H1 (cell line): ENCODE results near the gene PTPN2. TPM values are rescaled to one million over a fixed set of nuclear protein-coding genes. Genes with fewer than 3 reads are reported as not detected.

ENCODE experiments used
- CTCF ChIA-PET: fragments of 300-600 bp; sonication (Branson Sonifier 250); formaldehyde crosslinking; loops from one replicate; lab custom pipeline; 2021; ENCODE audit not compliant: partially characterized antibody; lab: Charles Lee
- POLR2A ChIA-PET: fragments of 300-600 bp; sonication (Branson Sonifier 250); formaldehyde crosslinking; loops from one replicate; lab custom pipeline; 2021; ENCODE audit warnings: inconsistent platforms; ENCODE audit not compliant: partially characterized antibody; lab: Charles Lee
- DNase-seq, 2 experiments: peaks; one replicate each; pipeline versions ENCODE4 v3.0.0 to v3.0.0-alpha.2; 2010 to 2022; ENCODE audit warnings: low spot score in 2 of 2, low read depth in 1 of 2, mixed read lengths in 1 of 2
- FAIRE-seq: peaks from 2 replicates; lab custom pipeline; 2011; peaks lifted over from hg19 to GRCh38; lab: Jason Lieb, UNC
- H2AFZ ChIP-seq: 2 replicates; pipeline ENCODE4 v1.8.1; 2012; ENCODE audit warnings: low read length, inconsistent platforms
- H2AK5ac ChIP-seq: 2 replicates; pipeline ENCODE4 v1.6.1; 2013; ENCODE audit warnings: low read depth, low read length
- H2BK120ac ChIP-seq: replicated peaks from 2 replicates; pipeline ENCODE3; 2013; ENCODE audit warnings: low read depth, low read length, inconsistent platforms
- H2BK12ac ChIP-seq: 2 replicates; pipeline ENCODE4 v1.6.1; 2013; ENCODE audit warnings: low read depth, low read length
- H2BK15ac ChIP-seq: 2 replicates; pipeline ENCODE4 v1.6.1; 2013; ENCODE audit warnings: low read length
- H2BK20ac ChIP-seq: 2 replicates; pipeline ENCODE4 v1.6.1; 2013; ENCODE audit warnings: low read length
- H2BK5ac ChIP-seq: 2 replicates; pipeline ENCODE4 v1.6.1; 2013; ENCODE audit warnings: low read depth, low read length
- H3K14ac ChIP-seq: 2 replicates; pipeline ENCODE4 v1.6.1; 2013; ENCODE audit warnings: inconsistent platforms; ENCODE audit not compliant: insufficient read length
- H3K18ac ChIP-seq: 2 replicates; pipeline ENCODE4 v1.6.1; 2013; ENCODE audit warnings: low read length; ENCODE audit errors: extremely low read depth
- H3K23ac ChIP-seq: 2 replicates; pipeline ENCODE4 v1.6.1; 2013; ENCODE audit warnings: inconsistent platforms; ENCODE audit not compliant: insufficient read length
- H3K23me2 ChIP-seq: 2 replicates; pipeline ENCODE4 v1.6.1; 2013; ENCODE audit warnings: low read depth, low read length
- H3K27ac ChIP-seq: 2 replicates; pipeline ENCODE4 v1.6.1; 2011; ENCODE audit warnings: low read depth, low read length, inconsistent platforms
- H3K27me3 ChIP-seq, 4 experiments: replicated peaks in 1 of 4; 1 replicate in 1 of 4; 2 replicates in 3 of 4; pipeline versions ENCODE4 v1.6.1 to v1.8.1; 2011 to 2013; ENCODE audit warnings: low read length in 3 of 4, mild to moderate bottlenecking in 3 of 4, inconsistent platforms in 2 of 4, mixed read lengths in 2 of 4, moderate library complexity in 1 of 4; ENCODE audit not compliant: control insufficient read depth in 3 of 4, insufficient read depth in 3 of 4; ENCODE audit errors: extremely low read depth in 1 of 4
- H3K36me3 ChIP-seq, 4 experiments: 2 replicates each; pipeline versions ENCODE4 v1.6.1 to v1.8.1; 2011 to 2013; ENCODE audit warnings: mild to moderate bottlenecking in 4 of 4, low read length in 3 of 4, moderate library complexity in 2 of 4, control low read depth in 1 of 4, inconsistent platforms in 1 of 4; ENCODE audit not compliant: insufficient read depth in 4 of 4, control insufficient read depth in 2 of 4
- H3K4ac ChIP-seq: replicated peaks from 2 replicates; pipeline ENCODE3; 2013; ENCODE audit warnings: low read length, low read depth, mixed read lengths, inconsistent platforms; ENCODE audit not compliant: insufficient read length
- H3K4me1 ChIP-seq, 4 experiments: replicated peaks in 1 of 4; 1 replicate in 1 of 4; 2 replicates in 3 of 4; pipeline versions ENCODE4 v1.6.1 to v1.8.1; 2011 to 2013; ENCODE audit warnings: low read length in 3 of 4, inconsistent platforms in 2 of 4, mixed read lengths in 1 of 4; ENCODE audit not compliant: insufficient read depth in 4 of 4, control insufficient read depth in 3 of 4
- H3K4me2 ChIP-seq, 2 experiments: 2 replicates each; pipeline versions ENCODE4 v1.6.1 to v1.8.1; 2011 to 2013; ENCODE audit warnings: low read depth in 2 of 2, low read length in 2 of 2, control low read depth in 1 of 2, inconsistent platforms in 1 of 2, mild to moderate bottlenecking in 1 of 2; ENCODE audit not compliant: insufficient read depth in 1 of 2
- H3K4me3 ChIP-seq, 4 experiments: fragments of 200-600, 300-600 bp in 1 of 4; sonication (generic), shearing (Covaris generic), sonication (Bioruptor Twin) in 1 of 4; 2 replicates each; pipeline versions ENCODE4 v1.5.1 to v1.8.1; 2011 to 2016; ENCODE audit warnings: low read length in 4 of 4, low read depth in 3 of 4, control low read depth in 2 of 4, inconsistent platforms in 2 of 4, mild to moderate bottlenecking in 2 of 4, mixed read lengths in 1 of 4, moderate library complexity in 1 of 4; ENCODE audit not compliant: insufficient read depth in 2 of 4; ENCODE audit errors: extremely low read depth in 1 of 4
- H3K56ac ChIP-seq: replicated peaks from 2 replicates; pipeline ENCODE3; 2013; ENCODE audit warnings: low read depth, mild to moderate bottlenecking, mixed read lengths, low read length, inconsistent platforms; ENCODE audit not compliant: insufficient read length
- H3K79me1 ChIP-seq: 2 replicates; pipeline ENCODE4 v1.6.1; 2013; ENCODE audit warnings: low read depth, low read length, control low read depth
- H3K79me2 ChIP-seq, 2 experiments: 2 replicates each; pipeline versions ENCODE4 v1.6.1 to v1.8.1; 2012 to 2013; ENCODE audit warnings: low read length in 2 of 2, mild to moderate bottlenecking in 2 of 2, inconsistent platforms in 1 of 2; ENCODE audit not compliant: insufficient read depth in 2 of 2, control insufficient read depth in 1 of 2
- H3K9ac ChIP-seq, 4 experiments: replicated peaks in 1 of 4; 1 replicate in 1 of 4; 2 replicates in 3 of 4; pipeline versions ENCODE4 v1.6.1 to v1.8.1; 2011 to 2013; ENCODE audit warnings: low read depth in 3 of 4, low read length in 3 of 4, control low read depth in 2 of 4, mild to moderate bottlenecking in 2 of 4, moderate library complexity in 2 of 4, inconsistent platforms in 1 of 4; ENCODE audit errors: extremely low read depth in 1 of 4
- H3K9me3 ChIP-seq, 2 experiments: 2 replicates each; pipeline versions ENCODE4 v1.6.1 to v1.8.1; 2012 to 2013; ENCODE audit warnings: mild to moderate bottlenecking in 2 of 2, moderate library complexity in 2 of 2, control low read depth in 1 of 2, inconsistent platforms in 1 of 2, low read depth in 1 of 2, low read length in 1 of 2, mixed read lengths in 1 of 2; ENCODE audit not compliant: insufficient read depth in 2 of 2
- H4K20me1 ChIP-seq, 2 experiments: replicated peaks in 1 of 2; 2 replicates each; pipeline versions ENCODE3 to v1.8.1; 2011 to 2013; ENCODE audit warnings: inconsistent platforms in 2 of 2, low read length in 2 of 2, mild to moderate bottlenecking in 1 of 2; ENCODE audit not compliant: insufficient read depth in 2 of 2, control insufficient read depth in 1 of 2
- H4K5ac ChIP-seq: 2 replicates; pipeline ENCODE4 v1.6.1; 2013; ENCODE audit warnings: low read length, low read depth, mixed read lengths, inconsistent platforms; ENCODE audit not compliant: insufficient read length
- H4K8ac ChIP-seq: 2 replicates; pipeline ENCODE4 v1.8.0; 2013; ENCODE audit warnings: mild to moderate bottlenecking, moderate library complexity, low read length, inconsistent platforms; ENCODE audit not compliant: insufficient read depth; ENCODE audit errors: extremely low read depth
- H4K91ac ChIP-seq: replicated peaks from 2 replicates; pipeline ENCODE3; 2013; ENCODE audit warnings: low read length, mixed read lengths, inconsistent platforms; ENCODE audit not compliant: insufficient read length
- CREB1 ChIP-seq: IDR thresholded peaks from 2 replicates; pipeline ENCODE4 v1.6.1; 2012; ENCODE audit warnings: inconsistent platforms
- HDAC2 ChIP-seq, 2 experiments: fragments of 300-600 bp in 1 of 2; sonication (generic) in 1 of 2; IDR thresholded peaks; 2 replicates each; pipeline ENCODE4 v1.6.1; 2011 to 2012; ENCODE audit warnings: low read depth in 2 of 2, low read length in 2 of 2, mild to moderate bottlenecking in 2 of 2, moderate library complexity in 2 of 2, borderline replicate concordance in 1 of 2, inconsistent platforms in 1 of 2
- MAX ChIP-seq: IDR thresholded peaks from 2 replicates; pipeline ENCODE4 v1.6.1; 2012; ENCODE audit warnings: inconsistent platforms
- RAD21 ChIP-seq, 2 experiments: IDR thresholded peaks in 1 of 2; conservative IDR thresholded peaks in 1 of 2; 2 replicates each; pipeline ENCODE4 v1.6.1; 2011; ENCODE audit warnings: low read depth in 2 of 2, low read length in 2 of 2, improper control_type of control experiment in 1 of 2, inconsistent platforms in 1 of 2, mild to moderate bottlenecking in 1 of 2, moderate library complexity in 1 of 2
- SIN3A ChIP-seq, 2 experiments: IDR thresholded peaks in 1 of 2; conservative IDR thresholded peaks in 1 of 2; 2 replicates each; pipeline ENCODE4 v1.6.1; 2011 to 2012; ENCODE audit warnings: low read length in 2 of 2, improper control_type of control experiment in 1 of 2, low read depth in 1 of 2, mild to moderate bottlenecking in 1 of 2
- SP4 ChIP-seq: IDR thresholded peaks from 2 replicates; pipeline ENCODE4 v1.6.1; 2012; ENCODE audit warnings: low read length, inconsistent platforms
- SUZ12 ChIP-seq: fragments of 200-600 bp; sonication (generic); IDR thresholded peaks from 2 replicates; pipeline ENCODE4 v1.6.1; 2012; ENCODE audit warnings: mild to moderate bottlenecking, inconsistent platforms, low read length, moderate library complexity, mixed read lengths
- WGBS, 2 experiments: shearing (Covaris generic) in 1 of 2; methylation state at CpG; one replicate each; pipeline versions ENCODE4 v1.1.6 to v1.1.7; 2013 to 2015; ENCODE audit warnings: low lambda C conversion rate in 2 of 2, mixed read lengths in 2 of 2, inconsistent platforms in 1 of 2, low coverage in 1 of 2, missing lambda C conversion rate in 1 of 2; ENCODE audit not compliant: insufficient replicate concordance in 2 of 2, insufficient coverage in 1 of 2, insufficient read length in 1 of 2; ENCODE audit errors: extremely low coverage in 1 of 2, missing lambda C conversion rate in 1 of 2; 5-methylcytosine and 5-hydroxymethylcytosine counted together
- polyA plus RNA-seq, 7 experiments: library from polyadenylated mRNA; depleted of rRNA in 3 of 7; stranded (reverse) in 5 of 7; unstranded in 2 of 7; fragments of >200 nt in 5 of 7; fragments of 200-250 nt in 2 of 7; gene quantifications; 1 replicate in 5 of 7; 2 replicates in 1 of 7; 4 replicates in 1 of 7; pipeline versions ENCODE4 v1.2.1 to v1.2.3, GENCODE V29; 2011 to 2013; ENCODE audit warnings: missing spikeins in 2 of 7, mixed read lengths in 2 of 7
- total RNA-seq: library from RNA; stranded (reverse); fragmentation: NEBNext Ultra II Directional; extraction: Animal tissue kit (Norgen Biotek cat#: 25700); gene quantifications from 2 replicates; pipeline ENCODE4 v1.2.1, GENCODE V29; 2021

PTPN2 gene
- total and polyA plus RNA-seq, 2 of the 8 experiments (the other 6 are each of a cell fraction or from before 2014, with no cell fraction given), result 16.4 to 54.0 TPM

GRCh38 chr18:12765126-12765525, 118.9 kb downstream of the PTPN2 start:
- Histone ChIP-seq H3K4me1 (peaks cover 0 to 6% (median 4%) of the 10 kb centered on the region in 4 experiments; a peak in 4 of 7 replicates), H3K9me3 (no peaks in the 10 kb centered on the region), H3K4me2 (no peak overlapping the region), H4K20me1 (no peaks in the 10 kb centered on the region), H3K4ac (no peak overlapping the region), H2BK15ac (no peak overlapping the region), H3K27me3 (no peaks in the 10 kb centered on the region), H3K56ac (no peak overlapping the region), H2AFZ (no peak overlapping the region), H2BK20ac (no peak overlapping the region), H3K79me1 (no peaks in the 10 kb centered on the region), H3K36me3 (no peaks in the 10 kb centered on the region), H2BK12ac (no peak overlapping the region), H4K8ac (no peak overlapping the region), H3K18ac (no peak overlapping the region), H3K27ac (no peak overlapping the region), H3K79me2 (no peaks in the 10 kb centered on the region), H3K4me3 (no peak overlapping the region), H4K91ac (no peak overlapping the region), H2BK5ac (no peak overlapping the region), H3K14ac (no peak overlapping the region), H2AK5ac (no peak overlapping the region), H4K5ac (no peak overlapping the region), H3K23me2 (no peaks in the 10 kb centered on the region), H3K9ac (no peak overlapping the region), H3K23ac (no peak overlapping the region), H2BK120ac (no peak overlapping the region)
- TF ChIP-seq SIN3A (conservative IDR thresholded peaks at IDR 0.05 in 1 of 2, IDR thresholded peaks at IDR 0.05 in 1 of 2; ENCODE audit: low read depth in 1 of 2, low read length in 2 of 2) (no peak), CREB1 (no peak), RAD21 (IDR thresholded peaks at IDR 0.05 in 1 of 2, conservative IDR thresholded peaks at IDR 0.05 in 1 of 2; ENCODE audit: low read depth in 2 of 2, low read length in 2 of 2) (peak; percentile 7 to 11; a peak in 1 of 4 replicates), SUZ12 (no peak), HDAC2 (IDR thresholded peaks at IDR 0.05; ENCODE audit: borderline replicate concordance in 1 of 2, low read depth in 2 of 2, low read length in 2 of 2) (no peak), SP4 (no peak), MAX (no peak)
- WGBS, 2 experiments, result 77% methylated on average over 8 of the region's 8 CpGs; no CpG with 5 or more reads in 1 of the 2 experiments
- ChIA-PET POLR2A (interaction anchor here (0.6 to 2.5 kb wide), 2 partner anchors 12 to 30 kb away, joined by 3 to 14 read pairs; no protein-coding TSS in a partner anchor), CTCF (no interaction called here)
- no peak for DNase-seq
- no peak for FAIRE-seq
